Measurements from ENCODE around the gene GKN2.
"Not testable (repeated sequence)": the region's sequence is repeated elsewhere in the genome, so short reads cannot be mapped to it uniquely, and the experiment has no call there.

The GKN2 gene

DNA sequence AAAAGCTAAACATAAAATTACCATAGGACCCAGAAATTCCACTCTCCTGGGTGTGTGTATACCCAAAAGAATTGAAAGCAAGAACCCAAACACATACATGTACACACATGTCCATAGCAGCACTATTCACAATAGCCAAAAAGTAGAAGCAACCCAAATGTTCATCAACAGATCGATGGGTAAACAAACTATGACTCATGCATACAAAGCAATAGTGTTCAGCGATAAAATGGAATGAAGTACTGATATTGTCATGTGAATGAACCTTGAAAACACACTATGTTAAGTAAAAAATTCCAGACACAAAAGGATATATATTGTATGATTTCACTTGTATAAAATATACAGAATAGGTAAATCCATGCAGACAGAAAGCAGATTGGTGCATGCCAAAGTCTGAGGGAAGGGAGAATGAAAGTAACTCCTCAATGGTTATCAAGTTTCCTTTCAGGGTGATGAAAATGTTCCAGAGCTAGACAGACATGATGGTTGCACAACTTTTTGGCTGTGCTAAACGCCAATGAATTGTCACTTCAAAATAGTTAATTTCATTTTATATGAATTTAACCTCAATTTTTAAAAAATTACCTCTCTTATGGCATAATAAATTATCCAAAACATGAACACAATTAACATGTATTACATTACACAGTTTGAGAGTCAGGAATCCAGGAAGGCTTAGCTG, 35.5 kb downstream of the GKN2 start:
- DNase-seq = no peak

GRCh38 chr2:68916226-68916625, 36.5 kb downstream of the GKN2 start:
- no peak for DNase-seq

- DNase-seq = no peak
Measured at GRCh38 chr2:68915393-68915792, 37.3 kb downstream of the GKN2 start.

DNA sequence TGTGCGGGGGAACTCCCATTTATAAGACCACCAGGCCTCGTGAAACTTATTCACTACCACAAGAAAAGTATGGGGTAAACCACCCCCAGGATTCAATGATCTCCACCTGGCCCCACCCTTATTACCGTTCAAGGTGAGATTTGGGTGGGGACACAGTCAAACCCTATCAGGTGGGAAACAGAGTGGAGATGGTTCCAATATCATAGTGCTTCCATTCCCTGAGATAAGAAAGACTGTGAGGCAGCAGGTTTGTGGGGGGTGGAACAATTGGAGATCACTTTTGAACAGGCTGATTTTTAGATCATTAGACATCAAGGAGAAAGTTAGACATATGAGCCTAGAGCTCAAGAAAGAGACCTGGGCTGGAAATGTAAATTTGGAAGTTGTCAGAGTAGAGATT, 39.3 kb downstream of the GKN2 start:
- DNase-seq = no peak

- no peak for DNase-seq
Measured at GRCh38 chr2:68912732-68913131, 40.0 kb downstream of the GKN2 start.

- no peak for DNase-seq
Measured at GRCh38 chr2:68912111-68912510, 40.6 kb downstream of the GKN2 start.

DNA sequence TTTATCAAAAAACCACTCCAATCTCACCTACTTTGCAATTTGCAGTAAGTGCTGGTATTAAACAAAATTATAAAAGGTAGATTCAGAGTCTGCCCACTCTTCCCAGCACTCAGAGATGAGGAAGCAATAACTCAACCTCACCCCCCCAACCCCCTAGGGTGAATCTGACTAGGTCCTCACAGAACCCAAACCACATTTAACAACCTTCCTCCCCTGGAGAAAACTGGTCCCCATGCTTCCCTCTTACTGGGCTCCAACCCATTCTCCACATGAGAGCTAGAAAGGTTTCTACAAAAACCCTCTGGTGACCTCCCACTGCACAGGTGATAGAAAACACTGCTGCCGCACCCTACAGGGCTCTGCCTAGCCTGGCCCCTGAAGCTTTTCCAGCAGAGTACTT, 41.0 kb downstream of the GKN2 start:
- no peak for DNase-seq

- no peak for DNase-seq
Measured at GRCh38 chr2:68911246-68911645, 41.4 kb downstream of the GKN2 start.

DNA sequence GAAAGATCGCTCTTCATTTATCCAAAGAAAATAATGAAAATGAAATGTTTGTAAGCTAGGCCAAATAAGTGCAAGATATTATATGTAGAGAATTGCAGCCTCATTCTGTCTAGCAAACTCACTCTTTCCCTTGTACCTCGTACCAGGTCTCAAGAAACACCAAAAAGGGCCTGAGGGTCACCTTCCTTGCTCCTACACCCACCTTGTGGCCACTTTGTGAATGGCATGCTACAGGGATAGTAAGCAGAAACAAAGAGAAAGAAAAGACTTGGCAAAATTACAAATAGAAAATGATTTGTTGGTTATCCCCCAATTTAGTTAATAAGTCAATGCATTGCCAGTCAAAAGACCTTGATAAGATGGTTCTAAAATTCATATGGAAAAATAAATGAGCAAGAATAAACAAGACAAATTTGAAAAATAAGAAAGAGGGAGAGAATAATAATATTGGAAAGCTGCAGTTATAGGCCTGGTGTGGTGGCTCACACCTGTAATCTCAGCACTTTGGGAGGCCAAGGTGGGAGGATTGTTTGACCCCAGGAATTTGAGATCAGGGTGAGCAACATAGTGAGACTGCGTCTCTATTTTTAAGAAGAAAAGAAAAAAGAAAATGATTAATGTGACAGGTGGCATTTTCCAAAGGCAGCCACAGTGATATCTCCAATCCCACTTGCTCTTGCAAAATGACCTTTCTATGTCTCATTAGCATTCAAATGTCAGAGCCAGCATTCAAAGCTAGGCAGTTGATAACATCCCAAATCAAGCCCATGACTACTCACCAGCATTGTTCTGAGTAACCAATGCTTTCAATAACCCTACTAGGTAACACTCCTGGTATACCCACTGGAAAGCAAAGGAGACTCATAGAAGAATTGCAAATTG, 42.7 kb downstream of the GKN2 start:
- peak; percentile 68 for DNase-seq

DNA sequence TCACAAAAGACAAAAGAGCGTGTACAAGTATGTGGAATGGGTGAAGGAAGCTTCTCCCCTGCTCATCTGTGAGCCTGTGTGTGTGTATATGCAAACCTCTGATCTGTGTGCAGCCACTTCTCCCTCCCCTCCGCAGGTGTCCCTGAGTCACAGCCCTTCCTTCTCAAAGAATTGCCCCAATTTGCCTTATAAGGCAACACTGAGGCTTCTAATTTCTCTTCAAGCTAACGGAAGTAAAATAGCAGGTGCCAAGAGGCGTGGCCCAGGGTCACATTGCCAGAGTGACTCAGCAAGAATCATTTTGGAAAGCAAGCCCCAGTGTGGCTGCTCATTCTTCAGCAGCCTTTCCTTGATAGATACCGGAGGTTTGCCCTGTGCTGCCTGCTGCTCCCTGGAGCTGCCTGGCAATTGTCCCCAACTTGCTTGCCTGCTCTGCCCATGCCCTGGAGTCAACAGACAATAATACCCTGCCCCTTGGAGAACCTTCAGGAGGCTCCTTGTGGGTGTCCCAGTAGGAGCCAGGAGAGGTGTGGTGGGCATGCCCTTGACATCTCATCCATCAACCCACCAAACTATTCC, 44.2 kb downstream of the GKN2 start:
- DNase-seq = peak; percentile 83

DNA sequence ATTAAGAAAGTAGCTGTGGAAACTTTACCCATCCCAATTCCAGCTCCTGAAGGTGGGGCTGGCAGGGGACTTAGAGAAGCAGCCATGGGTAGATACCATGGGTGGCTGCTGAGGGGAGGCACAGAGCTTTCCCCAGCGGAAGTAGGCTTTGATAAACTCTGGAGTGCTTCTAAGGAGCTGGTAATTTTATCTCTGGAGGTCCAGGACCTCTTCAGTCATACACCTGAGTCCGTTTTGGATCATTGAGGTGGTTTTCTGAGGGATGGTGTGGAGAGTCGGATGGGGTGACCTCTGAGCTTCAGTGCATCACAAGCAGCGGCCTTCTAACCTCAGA, 44.8 kb downstream of the GKN2 start:
- no peak for DNase-seq

DNA sequence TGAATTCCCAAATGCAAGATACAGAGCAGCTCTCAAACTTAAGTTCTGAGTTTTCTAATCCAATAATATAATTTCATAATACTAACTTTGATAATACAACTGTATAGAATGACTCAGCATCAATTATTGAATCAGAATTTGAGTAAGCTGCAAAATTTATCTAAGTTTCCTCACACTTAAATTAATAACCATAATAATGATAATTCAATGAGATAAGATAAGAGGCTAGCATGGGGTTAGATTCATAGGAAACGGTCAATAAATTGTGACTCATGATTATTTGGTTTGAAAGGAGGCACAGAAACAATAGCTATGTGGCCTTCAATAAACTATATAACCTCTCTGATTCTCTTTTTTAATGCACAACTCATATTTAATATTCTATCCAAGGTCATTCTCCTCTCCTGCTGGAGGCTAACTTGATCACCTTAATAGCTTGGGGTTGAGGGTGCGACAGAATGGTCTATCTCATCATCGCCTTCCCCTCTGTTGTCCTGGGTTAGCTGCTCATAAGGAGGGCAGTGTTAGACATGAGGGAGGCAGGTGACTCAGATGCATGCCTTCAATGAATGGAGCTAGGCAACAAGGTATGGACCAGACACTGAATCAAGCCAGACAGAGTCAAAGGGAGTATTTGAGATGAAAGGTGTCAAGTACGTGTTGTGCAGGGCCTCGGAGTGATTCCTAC, 45.3 kb downstream of the GKN2 start:
- DNase-seq = no peak

- no peak for DNase-seq
Measured at GRCh38 chr2:68906716-68907115, 46.0 kb downstream of the GKN2 start.

GRCh38 chr2:68905116-68905515, 47.6 kb downstream of the GKN2 start:
- no peak for DNase-seq

GRCh38 chr2:68901561-68901960, 51.1 kb downstream of the GKN2 start:
- DNase-seq = no peak

- no peak for DNase-seq
Measured at GRCh38 chr2:68901199-68901514, 51.5 kb downstream of the GKN2 start.

- no peak for DNase-seq
Measured at GRCh38 chr2:68900496-68901198, 52.0 kb downstream of the GKN2 start.

DNA sequence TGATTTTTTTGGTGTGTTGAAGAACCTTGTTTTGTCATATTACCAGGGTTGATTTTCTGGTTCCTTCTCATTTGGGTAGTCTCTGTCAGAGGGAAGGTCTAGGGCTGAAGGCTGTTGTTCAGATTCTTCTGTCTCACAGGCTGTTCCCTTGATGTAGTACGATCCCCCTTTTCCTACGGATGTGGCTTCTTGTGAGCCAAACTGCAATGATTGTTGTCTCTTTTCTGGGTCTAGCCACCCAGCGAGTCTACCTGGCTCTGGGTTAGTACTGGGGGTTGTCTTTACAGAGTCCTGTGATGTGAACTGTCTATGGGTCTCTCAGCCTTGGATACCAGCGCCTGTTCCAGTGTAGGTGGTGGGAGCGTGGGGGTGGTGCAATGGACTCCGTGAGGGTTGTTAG, 56.7 kb downstream of the GKN2 start:
- not testable (repeated sequence) for DNase-seq

All from NCI-H2107 (cell line).